Liver (tissue), 3 donors: ENCODE data around the gene SOX5.

Experiments
- HNF4A ChIP-seq, 2 donors: conservative IDR thresholded peaks; 2 replicates each; pipeline ENCODE4 v1.6.1; 2016; ENCODE audit warnings: antibody characterized with exemption in 2 of 2, mild to moderate bottlenecking in 2 of 2
- HNF4G ChIP-seq: IDR thresholded peaks from 2 replicates; pipeline ENCODE4 v1.6.1; 2016; ENCODE audit warnings: antibody characterized with exemption
- JUND ChIP-seq, 2 donors: IDR thresholded peaks; 2 replicates each; pipeline ENCODE4 v1.6.1; 2016; ENCODE audit warnings: antibody characterized with exemption in 2 of 2
- RAD21 ChIP-seq, 2 donors: IDR thresholded peaks; 2 replicates each; pipeline ENCODE4 v1.6.1; 2016; ENCODE audit warnings: antibody characterized with exemption in 2 of 2, mild to moderate bottlenecking in 2 of 2
- RXRA ChIP-seq, 2 donors: IDR thresholded peaks; 2 replicates each; pipeline ENCODE4 v1.6.1; 2017 to 2018; ENCODE audit warnings: antibody characterized with exemption in 2 of 2, mild to moderate bottlenecking in 1 of 2
- TAF1 ChIP-seq: conservative IDR thresholded peaks from 2 replicates; pipeline ENCODE4 v1.6.1; 2016; ENCODE audit warnings: antibody characterized with exemption, mild to moderate bottlenecking
- YY1 ChIP-seq: IDR thresholded peaks from 2 replicates; pipeline ENCODE4 v1.6.1; 2016; ENCODE audit warnings: antibody characterized with exemption, mild to moderate bottlenecking
- TF ChIP-seq, protein P1 (sequence below): fragments of 150-350 bp; IDR thresholded peaks from 2 replicates; pipeline ENCODE4 v1.5.1; 2017; ENCODE audit warnings: improper control_type of control experiment, low read depth, low read length; ENCODE audit not compliant: missing input control
- TF ChIP-seq, protein P2 (sequence below): IDR thresholded peaks from 2 replicates; pipeline ENCODE4 v1.6.1; 2016; ENCODE audit warnings: antibody characterized with exemption, mild to moderate bottlenecking
- donor health status: healthy.
- donor health status: healthy.

DNA sequence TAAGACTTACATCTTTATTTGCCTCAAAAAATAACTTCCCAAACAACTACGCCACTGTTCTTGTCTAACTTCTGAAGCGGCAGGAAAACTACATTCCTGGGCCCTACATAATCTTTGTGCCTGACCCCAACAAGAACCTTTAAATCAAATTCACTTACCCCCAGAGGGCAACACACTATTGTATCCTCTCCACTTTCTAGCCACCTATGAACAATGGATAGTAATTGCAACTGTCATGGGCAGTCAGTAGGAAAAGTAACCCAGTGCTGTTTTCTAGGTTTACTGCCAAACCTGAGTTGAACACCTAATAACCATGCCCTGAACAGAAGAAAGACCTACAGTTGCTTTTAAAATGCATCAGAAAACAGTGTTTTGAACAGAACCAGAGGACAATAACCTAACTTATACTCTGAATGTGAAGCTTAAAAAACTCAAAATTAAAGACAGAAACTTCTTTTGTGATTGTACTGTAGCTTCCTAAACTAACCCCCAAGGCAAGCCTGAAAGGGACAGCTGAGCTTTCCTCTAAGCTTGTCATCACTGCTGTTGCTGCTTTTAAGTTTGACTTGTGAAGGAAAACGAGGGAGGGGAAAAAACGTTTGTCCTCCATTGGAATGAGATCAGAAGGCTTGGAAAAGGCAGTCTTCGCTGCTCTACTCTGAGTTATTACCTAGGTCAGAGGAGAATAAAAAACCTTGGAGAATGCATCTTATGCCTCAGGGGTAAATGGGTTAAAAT lies 195.7 kb downstream of the SOX5 start:
- TF ChIP-seq, protein P1, sequence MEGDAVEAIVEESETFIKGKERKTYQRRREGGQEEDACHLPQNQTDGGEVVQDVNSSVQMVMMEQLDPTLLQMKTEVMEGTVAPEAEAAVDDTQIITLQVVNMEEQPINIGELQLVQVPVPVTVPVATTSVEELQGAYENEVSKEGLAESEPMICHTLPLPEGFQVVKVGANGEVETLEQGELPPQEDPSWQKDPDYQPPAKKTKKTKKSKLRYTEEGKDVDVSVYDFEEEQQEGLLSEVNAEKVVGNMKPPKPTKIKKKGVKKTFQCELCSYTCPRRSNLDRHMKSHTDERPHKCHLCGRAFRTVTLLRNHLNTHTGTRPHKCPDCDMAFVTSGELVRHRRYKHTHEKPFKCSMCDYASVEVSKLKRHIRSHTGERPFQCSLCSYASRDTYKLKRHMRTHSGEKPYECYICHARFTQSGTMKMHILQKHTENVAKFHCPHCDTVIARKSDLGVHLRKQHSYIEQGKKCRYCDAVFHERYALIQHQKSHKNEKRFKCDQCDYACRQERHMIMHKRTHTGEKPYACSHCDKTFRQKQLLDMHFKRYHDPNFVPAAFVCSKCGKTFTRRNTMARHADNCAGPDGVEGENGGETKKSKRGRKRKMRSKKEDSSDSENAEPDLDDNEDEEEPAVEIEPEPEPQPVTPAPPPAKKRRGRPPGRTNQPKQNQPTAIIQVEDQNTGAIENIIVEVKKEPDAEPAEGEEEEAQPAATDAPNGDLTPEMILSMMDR = no peak
- no peak for TF ChIP-seq TAF1
- TF ChIP-seq HNF4A (conservative IDR thresholded peaks at IDR 0.05) = no peak
- TF ChIP-seq YY1 = no peak
- TF ChIP-seq JUND (IDR thresholded peaks at IDR 0.05) = no peak
- TF ChIP-seq HNF4G = no peak
- no peak for TF ChIP-seq RAD21 (IDR thresholded peaks at IDR 0.05)
- TF ChIP-seq, protein P2, sequence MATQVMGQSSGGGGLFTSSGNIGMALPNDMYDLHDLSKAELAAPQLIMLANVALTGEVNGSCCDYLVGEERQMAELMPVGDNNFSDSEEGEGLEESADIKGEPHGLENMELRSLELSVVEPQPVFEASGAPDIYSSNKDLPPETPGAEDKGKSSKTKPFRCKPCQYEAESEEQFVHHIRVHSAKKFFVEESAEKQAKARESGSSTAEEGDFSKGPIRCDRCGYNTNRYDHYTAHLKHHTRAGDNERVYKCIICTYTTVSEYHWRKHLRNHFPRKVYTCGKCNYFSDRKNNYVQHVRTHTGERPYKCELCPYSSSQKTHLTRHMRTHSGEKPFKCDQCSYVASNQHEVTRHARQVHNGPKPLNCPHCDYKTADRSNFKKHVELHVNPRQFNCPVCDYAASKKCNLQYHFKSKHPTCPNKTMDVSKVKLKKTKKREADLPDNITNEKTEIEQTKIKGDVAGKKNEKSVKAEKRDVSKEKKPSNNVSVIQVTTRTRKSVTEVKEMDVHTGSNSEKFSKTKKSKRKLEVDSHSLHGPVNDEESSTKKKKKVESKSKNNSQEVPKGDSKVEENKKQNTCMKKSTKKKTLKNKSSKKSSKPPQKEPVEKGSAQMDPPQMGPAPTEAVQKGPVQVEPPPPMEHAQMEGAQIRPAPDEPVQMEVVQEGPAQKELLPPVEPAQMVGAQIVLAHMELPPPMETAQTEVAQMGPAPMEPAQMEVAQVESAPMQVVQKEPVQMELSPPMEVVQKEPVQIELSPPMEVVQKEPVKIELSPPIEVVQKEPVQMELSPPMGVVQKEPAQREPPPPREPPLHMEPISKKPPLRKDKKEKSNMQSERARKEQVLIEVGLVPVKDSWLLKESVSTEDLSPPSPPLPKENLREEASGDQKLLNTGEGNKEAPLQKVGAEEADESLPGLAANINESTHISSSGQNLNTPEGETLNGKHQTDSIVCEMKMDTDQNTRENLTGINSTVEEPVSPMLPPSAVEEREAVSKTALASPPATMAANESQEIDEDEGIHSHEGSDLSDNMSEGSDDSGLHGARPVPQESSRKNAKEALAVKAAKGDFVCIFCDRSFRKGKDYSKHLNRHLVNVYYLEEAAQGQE = no peak
- TF ChIP-seq RXRA (IDR thresholded peaks at IDR 0.05) = no peak
